ENCODE data around the gene ATP6V0C.
"Not testable (repeated sequence)": the region's sequence is repeated elsewhere in the genome, so short reads cannot be mapped to it uniquely, and the experiment has no call there.

Gene ATP6V0C

GRCh38 chr16:2475413-2476344 is 38.1 kb upstream of the ATP6V0C start:
- DNase-seq (ENCODE audit: low read depth): no peak

- no peak for DNase-seq (ENCODE audit: low read depth)
Measured at GRCh38 chr16:2476345-2476720, 37.4 kb upstream of the ATP6V0C start.

GRCh38 chr16:2476741-2477140 is 37.0 kb upstream of the ATP6V0C start:
- DNase-seq (ENCODE audit: low read depth): no peak

- DNase-seq (ENCODE audit: low read depth): no peak
Measured at GRCh38 chr16:2477327-2477726, 36.4 kb upstream of the ATP6V0C start.

GRCh38 chr16:2478279-2478678 is 35.5 kb upstream of the ATP6V0C start:
- no peak for DNase-seq (ENCODE audit: low read depth)

- not testable (repeated sequence) for DNase-seq (ENCODE audit: low read depth)
Measured at GRCh38 chr16:2479996-2480395, 33.8 kb upstream of the ATP6V0C start.

GRCh38 chr16:2480948-2481347 is 32.8 kb upstream of the ATP6V0C start:
- DNase-seq (ENCODE audit: low read depth): no peak

- DNase-seq (ENCODE audit: low read depth): no peak
Measured at GRCh38 chr16:2481676-2482075, 32.1 kb upstream of the ATP6V0C start.

GRCh38 chr16:2482249-2482648 is 31.5 kb upstream of the ATP6V0C start:
- no peak for DNase-seq (ENCODE audit: low read depth)

GRCh38 chr16:2482708-2483534 is 30.8 kb upstream of the ATP6V0C start:
- DNase-seq (ENCODE audit: low read depth): no peak

- DNase-seq (ENCODE audit: low read depth): no peak
Measured at GRCh38 chr16:2483939-2484897, 29.5 kb upstream of the ATP6V0C start.

- DNase-seq (ENCODE audit: low read depth): no peak
Measured at GRCh38 chr16:2484898-2485508, 28.7 kb upstream of the ATP6V0C start.

GRCh38 chr16:2485811-2486507 is 27.8 kb upstream of the ATP6V0C start:
- DNase-seq (ENCODE audit: low read depth): no peak

- DNase-seq (ENCODE audit: low read depth): no peak
Measured at GRCh38 chr16:2486645-2487516, 26.9 kb upstream of the ATP6V0C start.

GRCh38 chr16:2487517-2487842 is 26.3 kb upstream of the ATP6V0C start:
- DNase-seq (ENCODE audit: low read depth): no peak

GRCh38 chr16:2487903-2488531 is 25.7 kb upstream of the ATP6V0C start:
- DNase-seq (ENCODE audit: low read depth): no peak

- DNase-seq (ENCODE audit: low read depth): no peak
Measured at GRCh38 chr16:2489581-2489980, 24.2 kb upstream of the ATP6V0C start.

- DNase-seq (ENCODE audit: low read depth): no peak
Measured at GRCh38 chr16:2490190-2491105, 23.3 kb upstream of the ATP6V0C start.

Data from non-pigmented ciliary epithelial cell (primary cell).